Medulla oblongata (tissue), 1 donor: ENCODE measurements around the gene NMD3.

ENCODE experiments used
- DNase-seq: peaks from one replicate; pipeline ENCODE4 v3.0.0-alpha.2; 2015; ENCODE audit errors: extremely low spot score

NMD3 gene

DNA sequence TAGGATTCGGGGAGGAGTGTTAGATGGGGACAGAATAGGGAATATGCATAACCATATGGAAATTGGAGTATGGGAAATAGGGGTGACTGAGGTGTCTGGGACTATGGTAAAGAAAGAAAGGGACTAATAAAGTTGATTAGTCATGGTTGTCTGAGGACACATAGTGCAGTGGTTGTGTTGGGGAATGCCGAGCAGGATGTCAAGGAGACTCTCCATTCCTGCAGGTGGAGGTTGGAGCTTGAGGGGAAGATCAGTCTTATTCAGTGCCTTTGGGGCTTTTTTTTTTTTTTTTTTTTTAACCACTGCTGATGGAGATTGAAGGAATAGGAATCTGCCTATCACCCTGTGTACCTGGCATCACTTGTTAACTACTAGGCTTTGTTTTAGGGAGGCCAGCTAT lies 10.8 kb downstream of the NMD3 start:
- DNase-seq, result no peak

- no peak for DNase-seq
These were observed 12.4 kb downstream of the NMD3 start for GRCh38 chr3:161233557-161233956.

- DNase-seq, result no peak
These were observed 15.1 kb downstream of the NMD3 start for GRCh38 chr3:161236240-161236639.

GRCh38 chr3:161239700-161240099 lies 18.6 kb downstream of the NMD3 start:
- DNase-seq, result no peak

DNA sequence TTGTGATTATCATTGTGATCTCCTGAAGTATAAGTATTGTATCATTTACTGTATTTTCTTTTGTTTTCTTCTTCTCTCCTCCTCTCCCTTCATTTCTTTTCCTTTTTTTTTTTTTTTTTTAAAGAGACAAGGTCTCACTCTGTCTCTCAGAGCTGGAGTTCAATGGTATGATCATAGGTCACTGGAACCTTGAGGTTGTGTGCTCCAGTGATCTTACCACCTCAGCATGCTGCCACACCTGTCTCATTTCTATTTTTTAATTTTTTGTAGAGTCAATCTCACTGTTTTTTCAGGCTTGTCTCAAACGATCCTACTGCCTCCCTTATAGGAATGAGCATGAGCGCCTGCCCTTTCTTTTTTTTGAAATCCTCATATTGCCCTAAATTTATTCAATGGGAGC lies 23.4 kb downstream of the NMD3 start:
- no peak for DNase-seq

GRCh38 chr3:161247049-161247448 lies 25.9 kb downstream of the NMD3 start:
- DNase-seq, result no peak

DNA sequence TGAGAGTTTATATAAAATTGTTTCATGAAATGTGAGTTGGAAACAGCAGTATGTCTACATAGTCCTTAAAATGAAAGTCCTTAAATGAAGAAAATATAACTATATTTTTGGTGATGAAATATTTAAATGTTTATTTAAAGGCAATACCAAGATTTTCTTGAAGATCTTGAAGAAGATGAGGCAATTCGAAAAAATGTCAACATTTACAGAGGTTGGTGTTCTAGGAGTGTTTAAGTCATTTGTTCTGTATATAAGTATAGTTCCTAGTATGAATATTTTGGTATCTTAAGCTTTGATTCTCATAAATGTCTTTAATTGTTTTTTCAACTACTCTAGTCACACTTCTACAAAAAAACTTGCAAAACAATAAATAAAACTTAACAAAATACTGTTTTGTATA lies 29.0 kb downstream of the NMD3 start:
- no peak for DNase-seq

DNA sequence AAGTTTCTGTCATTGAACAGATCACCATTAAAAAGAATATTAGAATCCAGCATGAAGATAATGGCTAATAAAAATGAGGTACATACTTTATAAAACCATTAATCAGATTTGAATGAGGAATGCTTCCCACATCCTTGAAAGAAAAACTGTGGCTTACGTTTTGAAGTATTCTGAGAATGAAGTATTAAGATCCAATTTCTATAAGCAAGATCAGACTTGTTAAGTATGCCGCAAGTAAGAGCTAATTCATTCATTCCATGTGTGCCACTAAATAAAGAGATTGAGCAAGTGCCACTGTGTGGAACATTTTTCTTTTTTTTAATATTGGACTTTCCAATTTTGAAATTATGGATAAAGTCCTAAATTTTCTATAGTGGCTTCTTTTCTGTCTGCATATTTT lies 30.6 kb downstream of the NMD3 start:
- DNase-seq, result no peak

- no peak for DNase-seq
These were observed 31.0 kb downstream of the NMD3 start for GRCh38 chr3:161252143-161252542.

GRCh38 chr3:161253711-161254110 lies 32.6 kb downstream of the NMD3 start:
- no peak for DNase-seq

GRCh38 chr3:161254861-161255260 lies 33.8 kb downstream of the NMD3 start:
- no peak for DNase-seq

GRCh38 chr3:161263057-161263456 lies 41.9 kb downstream of the NMD3 start:
- no peak for DNase-seq

- no peak for DNase-seq
These were observed 43.7 kb downstream of the NMD3 start for GRCh38 chr3:161264852-161265251.

- DNase-seq, result no peak
These were observed 44.9 kb downstream of the NMD3 start for GRCh38 chr3:161265916-161266571.

DNA sequence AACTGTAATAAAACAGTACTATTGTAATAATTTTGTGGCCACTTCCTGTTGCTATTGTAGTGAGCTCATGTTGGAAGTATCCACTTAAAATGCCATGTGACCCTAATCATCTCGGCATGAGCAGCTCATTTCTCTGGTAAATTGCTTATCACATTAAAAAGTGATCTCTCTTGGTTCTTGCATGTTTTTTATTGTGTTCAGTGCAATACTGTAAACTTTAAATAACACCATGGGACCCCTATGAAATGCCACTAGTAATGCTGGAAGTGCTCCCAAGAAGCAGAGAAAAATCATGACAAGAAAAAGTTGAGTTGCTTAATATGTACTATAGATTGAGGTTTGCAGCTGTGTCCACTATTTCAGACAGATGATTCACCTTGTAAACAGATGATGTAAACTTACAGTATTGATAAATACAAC lies 45.6 kb downstream of the NMD3 start:
- DNase-seq, result no peak

- DNase-seq, result no peak
These were observed 46.5 kb downstream of the NMD3 start for GRCh38 chr3:161267646-161268045.

DNA sequence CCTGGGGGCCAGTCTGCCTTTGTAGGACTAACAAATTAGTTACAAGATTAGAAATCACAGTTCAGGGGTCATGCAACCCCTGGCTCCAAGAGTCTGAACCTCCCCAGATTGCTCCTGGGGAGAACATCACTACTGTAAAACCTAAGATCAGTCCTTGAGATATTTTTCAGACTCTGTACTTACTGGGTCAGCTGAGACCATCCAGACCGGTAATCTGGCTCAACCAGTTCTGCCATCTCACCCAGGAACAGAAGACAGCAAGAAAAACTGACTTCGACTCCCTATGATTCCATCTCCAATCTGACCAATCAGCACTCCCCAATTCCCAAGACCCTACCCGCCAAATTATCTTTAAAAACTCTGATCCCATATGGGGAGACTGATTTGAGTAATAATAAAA lies 47.5 kb downstream of the NMD3 start:
- DNase-seq, result no peak

GRCh38 chr3:161270991-161271390 lies 49.9 kb downstream of the NMD3 start:
- DNase-seq, result no peak

DNA sequence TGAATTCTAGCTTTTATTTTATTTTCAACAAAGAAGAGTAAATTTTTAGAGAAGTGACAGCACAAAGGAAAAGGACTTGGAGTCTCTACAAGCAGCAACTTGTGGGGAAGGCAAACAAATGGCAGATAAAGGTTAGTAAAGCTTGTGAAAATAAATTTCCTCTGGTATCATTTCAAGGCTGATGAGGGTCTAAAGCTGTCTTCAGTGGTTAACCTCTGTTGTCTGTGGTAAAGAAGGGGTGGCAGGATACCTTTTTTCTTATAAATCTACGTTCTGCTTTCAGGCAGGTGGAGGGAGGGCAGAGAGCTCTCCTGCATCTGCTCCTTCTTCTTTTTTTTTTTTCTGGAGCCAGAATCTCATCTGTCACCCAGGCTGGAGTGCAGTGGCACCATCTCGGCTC lies 50.5 kb downstream of the NMD3 start:
- DNase-seq, result no peak

- no peak for DNase-seq
These were observed 51.4 kb downstream of the NMD3 start for GRCh38 chr3:161272524-161272923.

DNA sequence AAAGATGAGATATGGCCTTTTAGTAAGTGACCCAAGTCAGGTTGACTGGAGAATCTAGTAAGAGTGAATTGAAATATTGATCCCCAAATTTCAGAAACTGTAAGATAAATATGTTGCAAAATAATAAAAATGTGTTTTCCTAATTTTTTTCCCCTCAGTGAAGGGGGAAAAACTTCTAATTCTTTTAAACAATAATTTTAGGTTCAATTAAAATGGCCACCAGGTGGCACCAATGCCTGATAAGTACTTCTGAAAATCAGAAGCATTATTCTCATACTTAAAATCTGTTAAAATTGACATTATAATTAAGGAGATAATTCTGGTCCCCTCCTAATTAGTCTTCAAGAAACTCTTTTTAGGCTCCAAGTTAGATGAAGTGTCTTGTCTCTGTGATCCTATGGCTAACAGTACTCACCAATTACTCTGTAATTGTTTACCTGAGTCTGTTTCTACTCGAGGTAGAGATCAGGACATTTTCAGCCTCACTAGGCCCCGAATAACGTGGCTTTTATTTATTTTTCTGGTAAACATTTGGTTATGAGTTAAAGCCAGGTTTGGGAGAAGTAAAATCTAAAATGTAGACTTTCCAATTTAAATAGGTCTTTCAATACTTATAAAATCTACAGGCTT lies 52.6 kb downstream of the NMD3 start:
- peak; percentile 51 for DNase-seq

DNA sequence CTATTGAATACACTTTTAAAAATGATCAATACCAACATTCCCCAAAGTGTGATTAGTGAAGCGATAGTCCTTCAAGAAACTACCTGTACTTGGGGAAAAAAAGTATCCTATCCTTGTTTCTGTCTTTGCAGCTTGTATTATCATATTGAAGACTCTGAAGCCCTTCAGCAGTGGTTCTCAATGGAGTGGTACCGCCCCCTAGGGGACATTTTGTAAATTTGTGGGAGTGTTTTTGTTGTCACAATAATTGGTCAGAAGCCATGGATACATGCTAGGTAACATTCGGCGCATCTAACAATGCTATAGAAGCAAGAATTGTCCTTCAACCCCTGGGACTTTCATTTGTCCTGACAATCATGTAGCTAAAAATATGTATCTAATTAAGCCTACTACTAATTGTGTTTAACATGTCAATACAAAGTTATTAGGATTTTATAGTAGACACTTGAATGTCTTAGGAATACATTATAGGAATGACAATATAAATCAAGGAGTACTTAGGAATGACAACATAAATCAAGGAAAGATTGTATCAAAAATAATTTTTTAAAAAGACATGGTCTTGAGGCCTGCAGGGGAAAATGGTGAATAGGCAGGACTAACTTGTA lies 53.7 kb downstream of the NMD3 start:
- peak; percentile 55 for DNase-seq

DNA sequence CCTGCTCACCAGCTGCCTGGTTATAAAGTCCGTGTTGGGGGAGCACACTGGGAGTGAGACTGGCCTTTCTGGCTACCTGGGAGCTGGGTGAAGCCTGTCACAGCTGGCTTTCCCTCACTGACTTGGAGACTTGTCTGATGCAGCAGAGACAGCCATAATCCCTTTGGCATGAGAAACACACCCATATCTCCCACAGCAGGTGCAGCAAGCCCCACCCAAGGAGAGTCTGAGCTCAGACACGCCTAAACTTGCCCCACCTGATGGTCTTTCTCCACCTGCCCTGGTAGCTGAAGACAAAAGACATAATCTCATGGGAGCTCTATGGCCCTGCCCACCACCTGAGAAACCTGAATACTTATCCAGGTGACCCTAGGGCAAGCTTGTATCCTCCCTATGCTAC lies 54.8 kb downstream of the NMD3 start:
- DNase-seq, result no peak
